ENCODE data around the gene MYH10.

MYH10 gene

GRCh38 chr17:8504460-8505207, 125.9 kb downstream of the MYH10 start:
- no peak for TF ChIP-seq PPARA (CRISPR knock-in tag; IDR thresholded peaks at IDR 0.05; ENCODE audit: borderline replicate concordance)
- no peak for TF ChIP-seq ESRRG (CRISPR knock-in tag; IDR thresholded peaks at IDR 0.05)
- no peak for TF ChIP-seq ZFP3 (CRISPR knock-in tag; IDR thresholded peaks at IDR 0.05)

GRCh38 chr17:8503807-8504206, 126.7 kb downstream of the MYH10 start:
- TF ChIP-seq ZFP30 (CRISPR knock-in tag; IDR thresholded peaks at IDR 0.05) (no peak), ESRRG (CRISPR knock-in tag; IDR thresholded peaks at IDR 0.05) (no peak)

More at GRCh38 chr17:8504460-8505207, 125.9 kb downstream of the MYH10 start:
- ATAC-seq, result no peak

GRCh38 chr17:8503368-8503767, 127.2 kb downstream of the MYH10 start:
- ATAC-seq, result no peak
- TF ChIP-seq RARB (CRISPR knock-in tag; IDR thresholded peaks at IDR 0.05) (no peak), ARNTL (CRISPR knock-in tag; IDR thresholded peaks at IDR 0.05; ENCODE audit: borderline replicate concordance, low read depth) (no peak), CSDC2 (CRISPR knock-in tag; IDR thresholded peaks at IDR 0.05) (no peak), GLIS3 (CRISPR knock-in tag; IDR thresholded peaks at IDR 0.05) (no peak), PPARA (CRISPR knock-in tag; IDR thresholded peaks at IDR 0.05; ENCODE audit: borderline replicate concordance) (no peak), ZNF70 (CRISPR knock-in tag; IDR thresholded peaks at IDR 0.05) (no peak), ZC3H10 (CRISPR knock-in tag; IDR thresholded peaks at IDR 0.05) (no peak)

More at GRCh38 chr17:8503807-8504206, 126.7 kb downstream of the MYH10 start:
- ATAC-seq, result no peak

GRCh38 chr17:8502126-8502525, 128.4 kb downstream of the MYH10 start:
- no peak for ATAC-seq
- no peak for TF ChIP-seq ISL1 (CRISPR knock-in tag; IDR thresholded peaks at IDR 0.05)
- no peak for TF ChIP-seq ZNF70 (CRISPR knock-in tag; IDR thresholded peaks at IDR 0.05)
- no peak for TF ChIP-seq ZNF565 (CRISPR knock-in tag; conservative IDR thresholded peaks at IDR 0.05; ENCODE audit: low read depth)
- no peak for TF ChIP-seq PPARA (CRISPR knock-in tag; IDR thresholded peaks at IDR 0.05; ENCODE audit: borderline replicate concordance)
- no peak for TF ChIP-seq TCF4 (CRISPR knock-in tag; IDR thresholded peaks at IDR 0.05; ENCODE audit: borderline replicate concordance)
- TF ChIP-seq CREB5 (CRISPR knock-in tag; IDR thresholded peaks at IDR 0.05; ENCODE audit: low read depth), result no peak
- TF ChIP-seq TSHZ2 (CRISPR knock-in tag; IDR thresholded peaks at IDR 0.05), result no peak
- TF ChIP-seq BACH2 (CRISPR knock-in tag; IDR thresholded peaks at IDR 0.05; ENCODE audit: borderline replicate concordance), result no peak
- no peak for TF ChIP-seq RARB (CRISPR knock-in tag; IDR thresholded peaks at IDR 0.05)
- no peak for TF ChIP-seq CSDC2 (CRISPR knock-in tag; IDR thresholded peaks at IDR 0.05)
- TF ChIP-seq ARNTL (CRISPR knock-in tag; IDR thresholded peaks at IDR 0.05; ENCODE audit: borderline replicate concordance, low read depth), result no peak

- ATAC-seq, result no peak
- TF ChIP-seq TSHZ2 (CRISPR knock-in tag; IDR thresholded peaks at IDR 0.05), result no peak
- no peak for TF ChIP-seq ARNTL (CRISPR knock-in tag; IDR thresholded peaks at IDR 0.05; ENCODE audit: borderline replicate concordance, low read depth)
- no peak for TF ChIP-seq OSR1 (CRISPR knock-in tag; IDR thresholded peaks at IDR 0.05)
- no peak for TF ChIP-seq RARB (CRISPR knock-in tag; IDR thresholded peaks at IDR 0.05)
- TF ChIP-seq BACH2 (CRISPR knock-in tag; IDR thresholded peaks at IDR 0.05; ENCODE audit: borderline replicate concordance), result no peak
- TF ChIP-seq ESRRG (CRISPR knock-in tag; IDR thresholded peaks at IDR 0.05), result no peak
- TF ChIP-seq CSRNP3 (CRISPR knock-in tag; IDR thresholded peaks at IDR 0.05), result no peak
- TF ChIP-seq ZFP3 (CRISPR knock-in tag; IDR thresholded peaks at IDR 0.05), result no peak
- TF ChIP-seq CSDC2 (CRISPR knock-in tag; IDR thresholded peaks at IDR 0.05), result no peak
- TF ChIP-seq ZC3H10 (CRISPR knock-in tag; IDR thresholded peaks at IDR 0.05), result no peak
- TF ChIP-seq TCF4 (CRISPR knock-in tag; IDR thresholded peaks at IDR 0.05; ENCODE audit: borderline replicate concordance), result no peak
- TF ChIP-seq SNAI2 (CRISPR knock-in tag; IDR thresholded peaks at IDR 0.05), result no peak
- no peak for TF ChIP-seq PPARA (CRISPR knock-in tag; IDR thresholded peaks at IDR 0.05; ENCODE audit: borderline replicate concordance)
- TF ChIP-seq ISL1 (CRISPR knock-in tag; IDR thresholded peaks at IDR 0.05), result no peak
Measured at GRCh38 chr17:8500609-8501008, 129.9 kb downstream of the MYH10 start.
